ENCODE data around the gene OR5K2. TPM values are rescaled to one million over a fixed set of nuclear protein-coding genes. Genes with fewer than 3 reads are reported as not detected.

OR5K2 gene
- polyA plus RNA-seq, 1 of the 3 experiments (the other 2 are of a cell fraction), result not detected

DNA sequence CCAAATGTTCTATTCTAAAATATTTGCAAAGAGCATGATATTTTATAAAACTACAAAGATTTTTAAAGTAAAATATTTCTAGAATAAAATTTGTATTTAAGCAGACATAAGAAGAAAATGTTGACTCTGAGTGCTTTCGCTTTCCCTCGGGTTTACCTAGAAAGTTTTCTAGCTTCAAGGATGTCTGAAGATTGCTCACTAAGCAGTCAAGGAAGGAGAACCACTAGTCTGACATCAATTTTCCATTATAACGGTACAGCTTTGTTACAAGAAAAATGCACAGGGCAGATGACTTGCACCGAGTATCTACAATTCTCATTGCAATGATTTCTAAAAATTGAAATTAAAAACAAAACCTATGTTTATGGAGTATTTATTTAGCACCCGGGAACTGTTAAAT, 48.5 kb downstream of the OR5K2 start:
- no peak for DNase-seq
- Histone ChIP-seq H3K36me3 (replicated peaks in 1 of 2; ENCODE audit: control insufficient read depth in 1 of 2, insufficient read depth in 2 of 2, low read length in 1 of 2) (no peaks in the 10 kb centered on the region), H3F3A (replicated peaks; ENCODE audit: insufficient read depth) (no peaks in the 10 kb centered on the region), H3K79me2 (ENCODE audit: insufficient read depth) (no peaks in the 10 kb centered on the region), H3K27ac (ENCODE audit: low read depth in 2 of 2, low read length in 1 of 2) (no peak overlapping the region), H3K9me3 (no peaks in the 10 kb centered on the region), H3K4me2 (no peak overlapping the region), H3K9me2 (no peaks in the 10 kb centered on the region), H3K4me3 (ENCODE audit: low read depth in 2 of 2, low read length in 1 of 2) (no peak overlapping the region), H3K4me1 (ENCODE audit: control insufficient read depth in 1 of 2, insufficient read depth in 2 of 2, low read depth in 1 of 2, low read length in 1 of 2) (no peaks in the 10 kb centered on the region), H4K20me1 (ENCODE audit: insufficient read depth) (no peaks in the 10 kb centered on the region), H3K27me3 (ENCODE audit: insufficient read depth) (peaks cover 21% of the 10 kb centered on the region), H2AFZ (ENCODE audit: low read depth) (no peak overlapping the region), H3K9ac (no peak overlapping the region)
- TF ChIP-seq RAD21 (IDR thresholded peaks at IDR 0.05; ENCODE audit: low read length), result no peak
- TF ChIP-seq GATA2 (CRISPR knock-in tag; IDR thresholded peaks at IDR 0.05), result no peak
- TF ChIP-seq, protein P1, sequence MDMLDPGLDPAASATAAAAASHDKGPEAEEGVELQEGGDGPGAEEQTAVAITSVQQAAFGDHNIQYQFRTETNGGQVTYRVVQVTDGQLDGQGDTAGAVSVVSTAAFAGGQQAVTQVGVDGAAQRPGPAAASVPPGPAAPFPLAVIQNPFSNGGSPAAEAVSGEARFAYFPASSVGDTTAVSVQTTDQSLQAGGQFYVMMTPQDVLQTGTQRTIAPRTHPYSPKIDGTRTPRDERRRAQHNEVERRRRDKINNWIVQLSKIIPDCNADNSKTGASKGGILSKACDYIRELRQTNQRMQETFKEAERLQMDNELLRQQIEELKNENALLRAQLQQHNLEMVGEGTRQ (IDR thresholded peaks at IDR 0.05; ENCODE audit: borderline replicate concordance, low read depth, low read length), result no peak
- TF ChIP-seq GABPA (IDR thresholded peaks at IDR 0.05; ENCODE audit: low read depth), result no peak
- ChIA-PET CTCF (interaction anchor here (1.5 kb wide), 1 partner anchor 11 kb away, joined by 3 read pairs; no protein-coding TSS in a partner anchor), POLR2A (no interaction called here)
- WGBS (ENCODE audit: low lambda C conversion rate), result 30% methylated on average over 5 of the region's 5 CpGs

Small RNA genes lying within 50 kb of the gene (small RNA-seq; reads per million reads assigned to genes)
- gene RPL38P4, result 0 reads per million in 7 experiments

Other genes starting within 250 kb of the OR5K2 start
- not detected in 2 replicates for gene OR5H6, start 233.4 kb upstream of the OR5K2 start, polyA plus RNA-seq (2012; rRNA removed)
- gene OR5H2, start 215.2 kb upstream of the OR5K2 start, polyA plus RNA-seq (2012; rRNA removed), result not detected in 2 replicates
- gene OR5K4, start 143.8 kb upstream of the OR5K2 start, polyA plus RNA-seq (2012; rRNA removed), result not detected in 2 replicates
- gene OR5K3, start 107.0 kb upstream of the OR5K2 start, polyA plus RNA-seq (2012; rRNA removed), result not detected in 2 replicates
- not detected in 2 replicates for gene OR5K1, start 34.5 kb upstream of the OR5K2 start, polyA plus RNA-seq (2012; rRNA removed)
- 110 and 165 TPM in 2 replicates for gene CLDND1, start 25.2 kb downstream of the OR5K2 start, polyA plus RNA-seq (2012; rRNA removed)
- not detected in 2 replicates for gene GPR15, start 34.3 kb downstream of the OR5K2 start, polyA plus RNA-seq (2012; rRNA removed)
- gene CPOX, start 95.9 kb downstream of the OR5K2 start, polyA plus RNA-seq (2012; rRNA removed), result 36.7 and 37.2 TPM in 2 replicates

Measured in SK-N-SH (cell line).